Stimulated activated CD8-positive, alpha-beta memory T cell treated with anti-CD3 and anti-CD28 coated beads, Interleukin-15, amount 100 ng/mL, for 48 hours (primary cell): ENCODE data around the gene SCN8A.

Experiments used
- DNase-seq, 2 donors: peaks; one replicate each; pipeline ENCODE4 v3.0.0-alpha.2; 2020; ENCODE audit warnings: low read depth in 2 of 2

Gene SCN8A

DNA sequence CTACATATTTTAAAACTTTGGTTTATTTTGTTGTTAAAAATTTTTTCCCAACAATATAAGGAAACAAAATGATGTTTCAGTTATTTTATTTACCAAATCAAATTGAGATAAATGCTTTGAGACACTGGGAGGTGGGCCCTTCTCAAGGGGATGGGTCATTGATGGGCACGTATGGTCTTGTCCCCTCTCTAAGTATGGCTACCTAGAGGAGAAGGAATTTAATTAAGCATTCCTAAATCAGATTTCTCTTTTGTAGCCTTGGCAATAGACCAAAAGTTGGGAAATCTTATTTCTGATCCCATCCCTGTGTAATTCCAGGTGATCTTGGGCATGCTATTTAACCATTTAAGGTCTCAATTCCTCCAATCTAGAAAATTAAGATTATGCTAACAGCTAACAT, 79.0 kb downstream of the SCN8A start:
- DNase-seq = no peak

DNA sequence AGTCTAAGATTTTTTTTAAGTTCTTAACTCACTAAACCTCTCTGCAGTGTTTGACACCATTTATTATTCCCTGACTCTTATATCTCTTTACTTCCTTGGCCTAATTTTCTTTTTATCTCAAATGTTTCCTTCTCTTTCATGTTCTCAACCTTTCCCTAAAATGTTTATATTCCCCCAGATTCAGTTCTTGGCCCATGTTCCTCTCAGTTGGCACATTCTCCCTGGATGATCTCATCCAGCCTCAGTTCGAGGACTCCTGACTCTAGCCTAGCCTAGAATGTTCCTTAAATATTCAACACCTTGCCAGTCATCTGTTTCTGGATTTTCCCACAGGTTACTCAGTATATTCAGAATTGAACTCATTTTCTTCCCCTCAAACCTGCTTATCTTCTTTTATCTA, 81.3 kb downstream of the SCN8A start:
- no peak for DNase-seq

DNA sequence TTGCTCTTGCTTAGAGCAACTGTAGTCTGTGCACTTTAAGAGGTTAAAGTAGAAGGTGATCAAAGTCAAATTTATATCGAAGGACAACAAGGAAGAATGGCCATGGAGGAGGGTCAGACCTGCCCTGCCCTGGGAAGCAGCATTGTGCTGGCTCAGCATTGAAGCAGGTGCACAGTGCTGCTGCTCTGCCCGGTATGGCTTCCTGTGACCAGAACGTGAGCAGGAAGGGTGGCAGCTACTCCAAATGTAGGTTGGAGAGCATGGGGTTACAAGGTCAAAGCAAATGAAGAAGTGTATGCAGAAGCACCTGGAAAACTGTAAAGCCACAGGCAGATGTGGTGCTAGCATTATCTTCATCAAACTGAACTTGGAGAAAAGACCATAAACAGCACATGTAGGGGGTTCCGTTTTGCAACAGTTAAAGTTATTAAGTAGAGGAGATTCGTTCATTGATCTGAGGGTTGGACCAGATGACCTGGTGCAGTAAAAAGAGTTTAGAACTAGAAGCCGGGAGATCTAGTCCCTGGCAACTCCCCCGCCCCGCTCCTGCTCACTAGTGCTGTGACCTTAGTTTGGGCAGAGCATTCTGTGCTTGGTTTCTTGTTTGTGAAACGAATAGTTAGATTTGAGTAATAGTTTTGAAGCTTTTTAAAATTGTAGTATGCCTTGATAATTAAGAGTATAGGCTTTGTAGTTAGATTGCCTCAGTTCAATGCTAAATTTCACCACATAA, 84.2 kb downstream of the SCN8A start:
- no peak for DNase-seq

DNA sequence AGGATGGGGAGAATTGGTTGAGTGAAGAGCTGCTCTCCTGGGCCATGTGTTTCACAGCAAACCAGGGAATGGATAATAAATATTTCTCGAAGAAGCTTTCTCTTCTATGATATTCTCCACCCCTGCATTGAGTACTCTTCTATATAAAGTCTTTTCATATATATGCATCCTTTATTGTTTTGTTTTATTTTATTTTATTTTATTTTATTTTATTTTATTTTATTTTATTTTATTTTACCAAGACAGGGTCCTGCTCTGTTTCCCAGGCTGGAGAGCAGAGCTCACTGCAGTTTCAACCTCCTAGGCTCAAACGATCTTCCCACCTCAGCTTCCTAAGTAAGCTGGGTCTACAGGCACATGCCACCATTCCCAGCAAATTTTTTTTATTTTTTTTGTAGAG, 85.8 kb downstream of the SCN8A start:
- DNase-seq = no peak

DNA sequence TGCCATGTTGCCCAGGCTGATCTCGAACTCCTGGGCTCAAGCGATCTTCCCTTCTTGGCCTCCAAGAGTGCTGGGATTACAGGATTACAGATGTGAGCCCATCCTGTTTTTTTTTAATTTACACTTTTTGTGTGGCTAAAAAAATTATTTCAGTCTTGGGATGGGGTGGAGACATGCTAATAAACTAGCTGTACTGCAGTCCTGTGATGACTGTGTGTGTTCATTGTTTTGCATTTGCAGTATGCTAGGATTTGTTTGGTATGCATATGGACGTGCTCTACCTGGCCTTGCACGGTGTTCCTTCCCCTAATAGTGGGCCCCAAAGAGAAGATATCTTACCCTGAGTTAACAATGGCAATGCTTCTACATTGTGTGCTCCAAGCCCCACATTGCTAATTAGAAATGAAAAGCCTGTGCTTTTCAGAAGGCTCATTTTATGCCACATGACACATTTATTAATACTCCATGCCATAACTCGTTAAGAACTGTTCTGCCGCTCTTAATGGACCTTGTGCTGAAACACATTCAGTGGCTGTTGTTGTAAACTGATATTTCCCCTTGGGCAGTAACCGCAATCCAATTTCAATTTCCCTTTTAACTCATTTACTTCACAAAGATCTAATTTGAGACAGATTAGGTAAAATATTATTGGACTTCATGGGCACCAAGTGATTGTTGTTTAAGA, 86.4 kb downstream of the SCN8A start:
- no peak for DNase-seq

DNA sequence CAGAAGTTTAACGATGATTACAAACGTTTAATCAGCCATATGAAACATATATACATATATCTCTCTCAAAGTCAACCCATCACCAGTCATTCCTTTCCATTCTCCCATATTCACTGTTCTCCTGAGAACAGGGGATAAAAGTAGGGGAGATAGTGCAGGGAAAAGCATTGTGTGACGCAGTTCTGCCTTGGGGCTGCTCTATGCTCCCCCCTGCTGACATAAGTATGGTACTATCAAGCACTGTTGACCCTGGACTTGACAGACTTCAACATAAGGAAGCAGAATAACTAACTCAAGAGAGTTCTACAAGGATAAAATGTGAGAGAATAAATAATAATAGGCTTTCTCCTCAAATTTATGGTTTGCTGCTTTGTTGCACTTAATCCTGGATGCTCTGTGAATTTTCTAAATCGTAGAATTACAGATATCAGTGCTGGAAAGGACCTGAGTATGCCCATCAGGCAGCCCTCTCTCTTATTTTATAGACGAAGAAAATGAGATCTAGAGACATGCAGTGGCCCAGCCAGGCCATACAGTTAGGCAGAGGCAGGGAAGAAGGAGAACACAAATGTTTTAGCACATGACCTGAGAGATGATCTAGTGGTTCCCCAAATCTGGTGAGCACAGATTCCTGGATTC, 87.2 kb downstream of the SCN8A start:
- no peak for DNase-seq

DNA sequence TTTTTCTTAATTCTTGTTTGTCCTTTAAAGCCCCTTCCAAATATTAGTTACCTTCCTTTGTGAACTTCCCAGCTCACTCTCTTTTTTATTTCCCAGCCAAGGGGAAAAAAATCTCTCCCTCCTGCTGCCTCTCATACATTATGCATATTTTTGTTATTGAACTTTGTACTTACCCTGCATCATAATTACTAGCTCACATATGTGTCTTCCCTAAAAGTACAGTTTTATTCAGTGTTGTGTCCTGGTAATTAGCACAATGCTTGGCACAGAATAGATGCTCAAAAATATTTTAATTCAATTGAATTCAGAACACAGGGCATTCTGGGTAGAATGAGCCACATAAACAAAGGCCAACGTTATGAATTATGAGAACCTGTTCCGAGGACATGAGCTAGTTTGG, 91.9 kb downstream of the SCN8A start:
- no peak for DNase-seq

DNA sequence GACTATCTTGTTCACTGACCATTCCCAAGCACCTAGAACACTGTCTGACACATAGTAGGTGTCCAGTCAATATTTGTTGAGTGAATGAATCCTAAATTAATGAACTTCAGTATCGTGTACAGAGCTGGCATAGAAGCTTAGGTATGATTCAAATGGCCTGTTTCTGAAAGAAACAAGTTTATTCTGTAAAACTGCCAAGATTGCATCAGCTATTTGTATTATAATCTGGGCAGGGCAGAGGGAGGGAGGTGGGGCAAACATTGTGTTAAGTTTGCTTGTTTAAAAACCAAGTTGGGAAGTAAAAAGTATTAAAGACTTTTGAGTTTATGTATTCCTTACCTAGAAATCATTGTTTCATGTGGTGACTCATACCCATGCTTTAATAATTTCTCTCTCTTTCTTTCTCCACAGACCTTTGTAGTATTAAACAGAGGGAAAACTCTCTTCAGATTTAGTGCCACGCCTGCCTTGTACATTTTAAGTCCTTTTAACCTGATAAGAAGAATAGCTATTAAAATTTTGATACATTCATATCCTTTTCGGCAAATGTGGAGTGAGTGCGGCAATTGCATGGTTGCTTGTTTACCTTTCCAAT, 92.8 kb downstream of the SCN8A start:
- DNase-seq = no peak

DNA sequence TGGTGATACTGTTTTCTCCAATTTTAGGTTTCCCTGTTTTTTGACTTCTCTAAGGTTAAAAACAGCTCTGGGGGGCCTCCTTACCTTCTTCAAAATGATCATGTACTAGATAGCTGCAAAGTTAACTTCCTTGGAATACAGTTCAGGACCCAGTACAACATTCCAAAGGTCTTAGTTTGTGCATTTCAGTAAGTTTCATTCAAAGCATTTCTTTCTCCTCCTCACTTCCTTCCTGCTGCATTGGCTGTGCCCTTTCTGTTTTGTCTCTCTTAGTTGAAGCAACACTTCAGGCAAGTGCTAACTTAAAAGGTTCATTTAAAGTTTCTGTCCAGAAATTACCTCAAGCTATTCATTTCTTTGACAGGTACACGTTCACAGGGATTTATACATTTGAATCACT, 95.7 kb downstream of the SCN8A start:
- DNase-seq = no peak

DNA sequence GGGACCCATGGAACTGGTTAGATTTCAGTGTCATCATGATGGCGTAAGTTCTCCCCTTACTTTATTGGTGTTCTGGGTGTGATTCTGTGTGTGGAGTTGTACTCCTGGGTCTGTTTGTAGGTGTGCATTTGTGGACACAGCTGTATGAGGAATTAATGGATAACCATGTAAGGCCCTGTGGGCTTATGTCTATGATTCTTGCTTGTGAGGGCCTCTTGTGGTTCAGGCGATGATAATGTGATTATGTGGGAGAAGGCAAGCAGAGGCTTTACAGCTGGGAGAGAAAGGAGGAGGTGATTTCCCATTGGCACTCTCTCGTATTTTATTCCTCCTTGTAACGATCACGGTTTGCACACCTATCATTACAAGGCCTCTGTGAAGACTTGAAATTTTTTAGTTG, 96.1 kb downstream of the SCN8A start:
- no peak for DNase-seq

DNA sequence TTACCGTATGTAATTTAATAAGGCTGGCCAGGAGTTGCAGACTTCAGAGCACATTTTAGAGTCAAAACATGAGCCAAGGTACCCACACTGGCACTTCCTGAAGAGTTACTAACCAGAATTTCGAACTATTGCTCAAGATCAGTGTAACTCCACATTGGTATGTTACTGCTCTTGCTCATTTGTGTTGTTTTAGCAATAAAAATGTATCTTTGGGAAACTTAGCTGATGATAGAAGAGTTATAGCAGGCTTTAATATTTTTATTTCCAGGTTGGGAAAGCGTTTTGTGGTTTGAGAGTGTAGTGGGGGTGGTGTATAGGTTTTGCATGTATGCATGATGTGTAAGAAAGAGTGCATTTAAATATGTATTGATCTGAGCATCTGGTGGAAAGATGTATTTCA, 96.6 kb downstream of the SCN8A start:
- no peak for DNase-seq

DNA sequence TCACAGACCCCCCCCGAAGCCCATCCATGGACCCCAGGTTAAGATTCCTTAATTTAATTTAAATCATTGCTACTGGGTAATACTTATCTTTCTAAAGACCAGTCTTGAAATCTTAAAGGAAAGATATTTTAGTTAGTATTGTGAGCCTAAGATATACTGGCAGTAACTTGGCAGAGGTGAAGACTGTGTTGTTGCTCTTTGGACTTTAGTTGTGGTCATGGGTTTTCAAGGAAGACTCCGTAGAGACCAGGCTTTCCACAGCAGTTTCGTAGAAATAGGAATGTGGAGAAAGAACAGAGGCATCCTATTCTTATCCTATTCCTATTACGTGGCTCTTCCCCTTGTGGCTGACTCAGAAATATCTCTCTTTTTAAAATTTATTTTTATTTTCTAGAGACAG, 99.0 kb downstream of the SCN8A start:
- no peak for DNase-seq

DNA sequence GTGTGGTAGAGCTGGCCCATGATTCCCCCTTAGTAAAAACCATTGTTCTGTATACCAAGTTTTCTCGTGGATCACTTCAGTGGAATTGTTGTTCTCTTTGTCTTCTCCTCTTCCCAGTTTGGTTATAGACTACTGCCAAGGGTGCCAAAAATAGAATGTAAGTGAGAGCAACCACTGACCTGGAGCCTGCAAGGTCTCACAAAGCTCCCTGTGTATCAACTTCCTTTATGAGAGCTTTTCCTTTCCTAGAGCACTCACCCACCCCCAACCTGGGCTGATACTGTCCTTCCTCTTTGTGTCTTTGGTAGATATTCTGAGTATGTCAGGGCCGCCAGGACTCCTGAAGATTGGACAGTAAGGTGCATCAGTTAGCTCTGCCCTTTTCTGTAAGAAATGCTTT, 101.0 kb downstream of the SCN8A start:
- DNase-seq = no peak

DNA sequence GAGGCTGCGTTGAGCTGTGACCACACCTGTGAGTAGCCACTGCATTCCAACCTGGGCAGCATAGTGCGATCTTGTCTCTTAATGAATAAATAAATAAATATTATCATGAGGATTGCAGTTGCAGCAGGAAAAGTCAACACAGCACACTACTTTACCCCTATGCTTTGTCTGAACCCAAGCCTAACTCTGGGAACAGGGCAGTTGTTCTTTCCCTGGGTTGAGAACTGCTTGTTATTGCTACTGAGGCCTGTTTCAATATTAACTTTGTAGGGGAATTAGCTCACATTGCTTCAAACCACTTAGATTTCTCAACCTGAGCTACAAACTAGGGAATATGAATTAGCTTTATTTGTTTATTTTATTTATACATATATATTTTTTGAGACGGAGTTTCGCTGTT, 102.5 kb downstream of the SCN8A start:
- no peak for DNase-seq

DNA sequence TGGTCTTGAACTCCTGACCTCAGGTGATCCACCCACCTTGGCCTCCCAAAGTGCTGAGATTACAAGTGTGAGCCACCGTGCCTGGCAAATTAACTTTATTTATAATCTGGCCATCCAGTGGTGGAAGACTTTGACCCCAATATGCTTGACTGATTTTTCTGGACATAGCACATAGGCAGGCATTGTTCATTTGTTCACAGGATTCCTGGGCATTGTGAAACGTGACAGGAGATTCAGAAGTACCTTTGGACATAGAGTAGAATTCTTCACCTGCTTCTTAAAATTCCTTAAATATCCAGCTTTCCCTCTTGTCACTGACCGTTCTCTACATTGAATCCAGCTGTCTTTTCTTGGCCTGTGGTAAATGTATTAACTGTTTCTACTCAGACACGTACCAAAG, 103.1 kb downstream of the SCN8A start:
- no peak for DNase-seq

DNA sequence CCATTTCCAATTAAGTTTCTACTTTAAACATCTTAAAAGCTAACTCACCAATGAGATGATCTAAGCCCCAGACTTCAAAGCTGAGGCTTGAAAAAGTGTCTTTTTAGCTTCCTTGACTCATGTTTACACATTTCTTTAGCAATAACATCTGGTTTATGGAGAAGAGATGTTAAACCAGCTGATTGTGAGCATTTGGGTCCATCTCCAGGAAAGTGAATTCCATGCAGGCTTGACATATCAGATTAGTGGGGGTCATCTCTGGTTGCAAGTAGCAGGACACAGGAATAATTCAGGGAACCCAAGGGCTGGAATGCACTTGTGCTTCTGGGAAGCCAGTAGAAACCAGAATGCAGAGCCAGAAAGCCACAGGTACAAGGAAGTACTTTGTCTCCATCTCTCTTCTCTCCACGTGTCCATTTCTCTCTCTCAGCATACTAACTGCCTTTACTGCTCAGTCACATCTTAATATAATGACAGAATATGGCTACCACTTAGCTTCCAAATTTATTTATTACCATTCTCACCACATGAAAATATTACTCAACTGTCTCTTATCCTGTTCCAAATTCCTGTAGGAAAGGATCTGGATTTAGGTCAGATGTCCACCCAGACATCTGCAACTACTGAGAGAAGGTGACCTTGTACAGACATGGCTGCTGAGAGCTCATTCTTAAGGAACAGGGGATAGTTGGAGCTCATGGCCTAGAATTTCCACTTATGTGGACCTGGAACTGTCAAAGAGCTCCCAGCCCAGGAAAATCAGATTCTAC, 104.4 kb downstream of the SCN8A start:
- no peak for DNase-seq

DNA sequence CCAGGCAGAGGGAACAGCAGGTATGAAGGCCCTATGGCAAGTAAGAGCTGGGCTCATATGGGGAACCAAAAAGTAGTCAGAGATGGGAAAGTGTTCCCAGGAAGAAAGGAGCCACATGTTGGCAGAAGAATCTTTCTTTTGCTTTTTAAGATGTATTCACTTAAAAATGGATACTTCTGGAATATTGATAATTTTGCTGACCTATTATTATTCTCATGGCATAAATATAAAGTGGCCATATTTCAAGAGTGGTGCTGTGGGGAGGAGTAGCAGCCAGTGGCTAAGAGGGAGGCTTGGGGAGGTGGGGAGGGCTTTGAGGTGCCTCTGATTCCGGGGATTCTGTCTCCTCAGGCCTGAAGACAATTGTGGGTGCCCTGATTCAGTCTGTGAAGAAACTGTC, 108.2 kb downstream of the SCN8A start:
- DNase-seq = no peak

DNA sequence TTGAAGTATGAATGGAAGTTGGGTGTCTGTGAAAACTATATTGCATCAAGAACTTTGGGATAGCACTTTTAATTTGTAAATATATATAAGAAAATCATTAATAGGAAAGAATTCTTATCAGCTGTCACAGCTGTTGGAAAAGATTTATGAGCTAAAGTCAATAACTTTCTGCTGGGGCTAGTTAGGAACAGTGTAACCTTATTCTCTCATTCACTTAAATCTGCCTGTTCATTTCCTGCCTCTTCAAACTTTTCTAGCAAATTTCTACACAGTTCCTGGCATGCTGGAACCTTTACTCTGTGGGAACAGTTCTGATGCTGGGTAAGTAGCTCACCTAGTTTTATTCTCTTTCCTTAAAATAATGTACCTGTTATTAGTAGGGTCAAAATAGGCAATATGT, 109.9 kb downstream of the SCN8A start:
- DNase-seq = no peak

DNA sequence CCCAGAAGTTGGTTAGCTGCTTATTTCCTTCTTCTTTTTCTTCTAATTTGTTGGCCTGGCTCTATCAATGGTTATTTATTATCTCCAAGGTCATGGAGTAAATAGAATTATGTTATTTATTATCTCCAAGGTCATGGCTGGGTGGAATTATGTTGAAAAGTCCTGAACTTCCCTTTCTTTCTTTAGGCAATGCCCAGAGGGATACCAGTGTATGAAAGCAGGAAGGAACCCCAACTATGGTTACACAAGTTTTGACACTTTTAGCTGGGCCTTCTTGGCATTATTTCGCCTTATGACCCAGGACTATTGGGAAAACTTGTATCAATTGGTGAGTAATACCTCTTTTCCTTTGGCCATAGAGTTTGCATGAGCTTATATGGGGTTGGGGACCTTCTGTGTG, 111.6 kb downstream of the SCN8A start:
- no peak for DNase-seq

DNA sequence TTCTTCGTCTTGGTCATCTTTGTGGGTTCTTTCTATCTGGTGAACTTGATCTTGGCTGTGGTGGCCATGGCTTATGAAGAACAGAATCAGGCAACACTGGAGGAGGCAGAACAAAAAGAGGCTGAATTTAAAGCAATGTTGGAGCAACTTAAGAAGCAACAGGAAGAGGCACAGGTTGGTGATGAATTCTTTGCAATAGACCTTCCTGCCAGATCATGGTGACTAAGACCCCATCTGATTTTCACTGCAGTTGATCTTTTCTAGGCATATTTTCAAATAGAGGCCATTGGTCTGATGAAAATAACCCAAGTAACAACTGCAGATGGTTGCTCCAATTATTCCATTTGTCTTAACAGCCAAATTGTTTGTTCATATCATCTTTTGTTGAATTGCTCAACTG, 114.4 kb downstream of the SCN8A start:
- no peak for DNase-seq

DNA sequence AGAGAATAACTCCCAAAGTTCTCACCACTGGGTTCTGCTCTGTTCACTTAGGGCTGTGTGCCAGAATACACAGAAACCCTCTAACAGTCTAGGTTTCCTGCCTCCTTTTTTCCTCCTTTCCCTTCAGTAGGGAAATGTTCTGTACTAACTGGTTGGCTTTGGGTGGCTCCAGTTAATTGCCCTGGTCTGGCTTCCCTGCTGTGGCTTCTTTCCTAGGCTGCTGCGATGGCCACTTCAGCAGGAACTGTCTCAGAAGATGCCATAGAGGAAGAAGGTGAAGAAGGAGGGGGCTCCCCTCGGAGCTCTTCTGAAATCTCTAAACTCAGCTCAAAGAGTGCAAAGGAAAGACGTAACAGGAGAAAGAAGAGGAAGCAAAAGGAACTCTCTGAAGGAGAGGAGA, 115.2 kb downstream of the SCN8A start:
- DNase-seq = no peak

DNA sequence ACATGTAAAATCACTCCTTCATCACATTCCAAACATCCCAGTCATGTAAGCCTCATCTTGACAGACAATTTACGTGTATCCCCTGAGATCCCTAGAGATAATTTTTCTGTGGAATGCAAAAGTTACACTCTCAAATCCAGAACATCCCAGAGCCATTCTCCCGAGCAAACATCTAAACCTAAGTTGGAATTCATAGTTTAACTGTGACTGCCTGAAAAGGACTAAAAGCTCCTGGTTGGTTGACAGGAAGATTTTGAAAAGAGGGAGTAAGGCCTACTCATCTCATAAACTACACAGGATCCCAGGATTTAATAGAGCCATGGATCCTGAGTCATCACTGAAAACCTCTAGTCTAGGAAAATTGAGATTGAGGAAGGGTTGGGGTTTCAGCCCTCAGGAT, 123.6 kb downstream of the SCN8A start:
- no peak for DNase-seq
